Mammary epithelial cell (primary cell): Measurements from ENCODE around the gene MED8.

ENCODE experiments used
- EZH2 ChIP-seq: IDR thresholded peaks from 2 replicates; pipeline ENCODE4 v1.6.1; 2012; ENCODE audit warnings: low read length, inconsistent platforms, borderline replicate concordance
- TF ChIP-seq, protein P1 (sequence below), 2 donors: IDR thresholded peaks in 1 of 2; conservative IDR thresholded peaks in 1 of 2; 2 replicates each; pipeline ENCODE4 v1.5.1; 2011 to 2012; ENCODE audit warnings: inconsistent platforms in 2 of 2, low read length in 2 of 2, mild to moderate bottlenecking in 2 of 2, control low read depth in 1 of 2, low read depth in 1 of 2; ENCODE audit not compliant: insufficient read depth in 1 of 2; ENCODE audit errors: extremely low read depth in 1 of 2

GRCh38 chr1:43437031-43437973 lies 47.7 kb upstream of the MED8 start:
- TF ChIP-seq, protein P1, sequence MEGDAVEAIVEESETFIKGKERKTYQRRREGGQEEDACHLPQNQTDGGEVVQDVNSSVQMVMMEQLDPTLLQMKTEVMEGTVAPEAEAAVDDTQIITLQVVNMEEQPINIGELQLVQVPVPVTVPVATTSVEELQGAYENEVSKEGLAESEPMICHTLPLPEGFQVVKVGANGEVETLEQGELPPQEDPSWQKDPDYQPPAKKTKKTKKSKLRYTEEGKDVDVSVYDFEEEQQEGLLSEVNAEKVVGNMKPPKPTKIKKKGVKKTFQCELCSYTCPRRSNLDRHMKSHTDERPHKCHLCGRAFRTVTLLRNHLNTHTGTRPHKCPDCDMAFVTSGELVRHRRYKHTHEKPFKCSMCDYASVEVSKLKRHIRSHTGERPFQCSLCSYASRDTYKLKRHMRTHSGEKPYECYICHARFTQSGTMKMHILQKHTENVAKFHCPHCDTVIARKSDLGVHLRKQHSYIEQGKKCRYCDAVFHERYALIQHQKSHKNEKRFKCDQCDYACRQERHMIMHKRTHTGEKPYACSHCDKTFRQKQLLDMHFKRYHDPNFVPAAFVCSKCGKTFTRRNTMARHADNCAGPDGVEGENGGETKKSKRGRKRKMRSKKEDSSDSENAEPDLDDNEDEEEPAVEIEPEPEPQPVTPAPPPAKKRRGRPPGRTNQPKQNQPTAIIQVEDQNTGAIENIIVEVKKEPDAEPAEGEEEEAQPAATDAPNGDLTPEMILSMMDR (conservative IDR thresholded peaks at IDR 0.05 in 1 of 2, IDR thresholded peaks at IDR 0.05 in 1 of 2; ENCODE audit: extremely low read depth in 1 of 2, insufficient read depth in 1 of 2, low read depth in 1 of 2, low read length in 2 of 2): no peak
- TF ChIP-seq EZH2: no peak
